NT2/D1 (cell line): Measurements from ENCODE around the gene KIF23.

Experiments
- YY1 ChIP-seq: IDR thresholded peaks from 2 replicates; pipeline ENCODE4 v1.6.1; 2011; ENCODE audit not compliant: insufficient read length, insufficient read depth
- ZNF274 ChIP-seq: IDR thresholded peaks from 2 replicates; pipeline ENCODE4 v1.6.1; 2011; ENCODE audit warnings: mild to moderate bottlenecking, low read depth, low read length

DNA sequence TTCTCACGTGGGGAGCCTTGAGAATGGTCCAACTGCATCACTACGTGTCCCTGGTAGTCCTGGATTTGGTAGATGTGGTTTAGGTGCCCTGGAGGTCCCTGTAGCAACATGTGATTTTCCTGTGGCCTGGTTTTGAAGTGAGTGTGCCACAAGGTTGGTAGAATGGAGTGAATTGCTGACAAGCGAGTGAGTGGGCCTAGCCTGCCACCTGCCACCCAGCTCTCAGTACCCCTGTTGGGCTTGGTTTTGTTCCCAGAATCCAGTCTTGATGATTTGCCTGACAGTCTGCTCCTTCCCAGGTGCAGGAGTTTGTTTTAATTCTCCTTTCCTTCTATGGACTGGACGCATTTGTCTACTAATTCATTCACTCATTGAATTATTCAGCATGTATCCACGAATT is 57.9 kb downstream of the KIF23 start:
- TF ChIP-seq ZNF274 (no peak), YY1 (no peak)
